GM12873 (cell line): ENCODE measurements around the gene SMCO3.

Source experiments
- CTCF ChIP-seq: IDR thresholded peaks from 2 replicates; pipeline ENCODE4 v1.5.1; 2012; ENCODE audit warnings: low read depth, mild to moderate bottlenecking, moderate library complexity, low read length, control low read depth; ENCODE audit not compliant: insufficient read depth; ENCODE audit errors: missing control alignments

SMCO3 gene

GRCh38 chr12:14849661-14850060 lies 35.7 kb upstream of the SMCO3 start:
- no peak for TF ChIP-seq CTCF

- no peak for TF ChIP-seq CTCF
Measured at GRCh38 chr12:14846876-14847580, 33.0 kb upstream of the SMCO3 start.

- TF ChIP-seq CTCF, result no peak
Measured at GRCh38 chr12:14846042-14846587, 32.1 kb upstream of the SMCO3 start.

GRCh38 chr12:14845350-14845750 lies 31.4 kb upstream of the SMCO3 start:
- peak; percentile 55 for TF ChIP-seq CTCF

- TF ChIP-seq CTCF, result no peak
Measured at GRCh38 chr12:14844401-14844800, 30.4 kb upstream of the SMCO3 start.

GRCh38 chr12:14843425-14843887 lies 29.5 kb upstream of the SMCO3 start, which contains the start of gene ART4:
Gene ART4, minus strand, starts transcription at chr12:14843526. Its CDS starts 413 bp downstream, at chr12:14843113.
- TF ChIP-seq CTCF, result no peak

GRCh38 chr12:14842315-14842714 lies 28.3 kb upstream of the SMCO3 start:
- no peak for TF ChIP-seq CTCF
